ENCODE measurements around the gene UMAD1.

UMAD1 gene

GRCh38 chr7:7736671-7737070, 96.1 kb downstream of the UMAD1 start:
- no peak for FAIRE-seq

- FAIRE-seq, result no peak
These were observed 97.1 kb downstream of the UMAD1 start for GRCh38 chr7:7737674-7738073.

GRCh38 chr7:7738177-7738576, 97.6 kb downstream of the UMAD1 start:
- FAIRE-seq, result no peak

- no peak for FAIRE-seq
These were observed 98.1 kb downstream of the UMAD1 start for GRCh38 chr7:7738622-7739021.

- FAIRE-seq, result no peak
These were observed 98.9 kb downstream of the UMAD1 start for GRCh38 chr7:7739204-7740036.

- no peak for FAIRE-seq
These were observed 99.4 kb downstream of the UMAD1 start for GRCh38 chr7:7740037-7740355.

- no peak for FAIRE-seq
These were observed 101.7 kb downstream of the UMAD1 start for GRCh38 chr7:7742223-7742622.

- FAIRE-seq, result no peak
These were observed 104.7 kb downstream of the UMAD1 start for GRCh38 chr7:7745258-7745657.

GRCh38 chr7:7745966-7746365, 105.4 kb downstream of the UMAD1 start:
- FAIRE-seq, result no peak

- FAIRE-seq, result no peak
These were observed 105.9 kb downstream of the UMAD1 start for GRCh38 chr7:7746458-7746857.

- FAIRE-seq, result no peak
These were observed 110.2 kb downstream of the UMAD1 start for GRCh38 chr7:7750571-7751242.

- no peak for FAIRE-seq
These were observed 110.9 kb downstream of the UMAD1 start for GRCh38 chr7:7751243-7752092.

GRCh38 chr7:7756577-7756976, 116.0 kb downstream of the UMAD1 start:
- no peak for FAIRE-seq

- FAIRE-seq, result no peak
These were observed 117.0 kb downstream of the UMAD1 start for GRCh38 chr7:7757576-7757975.

- no peak for FAIRE-seq
These were observed 120.9 kb downstream of the UMAD1 start for GRCh38 chr7:7761340-7761973.

GRCh38 chr7:7761974-7762779, 121.6 kb downstream of the UMAD1 start:
- FAIRE-seq, result no peak

GRCh38 chr7:7764520-7765396, 124.2 kb downstream of the UMAD1 start:
- FAIRE-seq, result no peak

- no peak for FAIRE-seq
These were observed 124.9 kb downstream of the UMAD1 start for GRCh38 chr7:7765422-7765821.

GRCh38 chr7:7766671-7767070, 126.1 kb downstream of the UMAD1 start:
- no peak for FAIRE-seq

- FAIRE-seq, result no peak
These were observed 128.6 kb downstream of the UMAD1 start for GRCh38 chr7:7768977-7769709.

Measured in TTC549 (cell line).